SJSA1 (cell line): Measurements from ENCODE around the gene HIBADH. TPM values are rescaled to one million over a fixed set of nuclear protein-coding genes. Genes with fewer than 3 reads are reported as not detected.
"Not testable (repeated sequence)": the region's sequence is repeated elsewhere in the genome, so short reads cannot be mapped to it uniquely, and the experiment has no call there.

ENCODE experiments used
- DNase-seq, 2 experiments: peaks; one replicate each; pipeline ENCODE4 v3.0.0-alpha.2; 2015 to 2020; ENCODE audit warnings: low spot score in 2 of 2, low read depth in 1 of 2
- H3K27ac ChIP-seq: fragments of 250-450 bp; sonication (Bioruptor Pico); 2 replicates; pipeline ENCODE4 v1.5.1; 2020; ENCODE audit warnings: mild to moderate bottlenecking, moderate library complexity
- H3K27me3 ChIP-seq: fragments of 250-450 bp; sonication (Bioruptor Pico); replicated peaks from 2 replicates; pipeline ENCODE4 v1.5.1; 2020; ENCODE audit warnings: mild to moderate bottlenecking, moderate library complexity
- H3K36me3 ChIP-seq: fragments of 250-450 bp; sonication (Bioruptor Pico); 2 replicates; pipeline ENCODE4 v1.5.1; 2020; ENCODE audit warnings: mild to moderate bottlenecking
- H3K4me1 ChIP-seq: fragments of 250-450 bp; sonication (Bioruptor Pico); replicated peaks from 2 replicates; pipeline ENCODE4 v1.6.1; 2021; ENCODE audit warnings: mild to moderate bottlenecking
- H3K4me3 ChIP-seq: fragments of 250-450 bp; sonication (Bioruptor Pico); 2 replicates; pipeline ENCODE4 v1.5.1; 2020; ENCODE audit warnings: mild to moderate bottlenecking
- H3K9me3 ChIP-seq: fragments of 250-450 bp; sonication (Bioruptor Pico); replicated peaks from 2 replicates; pipeline ENCODE4 v1.5.1; 2020; ENCODE audit warnings: mild to moderate bottlenecking
- total RNA-seq: library from RNA; depleted of rRNA; stranded (reverse); fragments of >200 nt; shearing (Covaris generic); gene quantifications from 2 replicates; pipeline ENCODE4 v1.2.3, GENCODE V29; 2014

Gene HIBADH
- total RNA-seq, 1 experiment from 2014 or later: 57.0 TPM

DNA sequence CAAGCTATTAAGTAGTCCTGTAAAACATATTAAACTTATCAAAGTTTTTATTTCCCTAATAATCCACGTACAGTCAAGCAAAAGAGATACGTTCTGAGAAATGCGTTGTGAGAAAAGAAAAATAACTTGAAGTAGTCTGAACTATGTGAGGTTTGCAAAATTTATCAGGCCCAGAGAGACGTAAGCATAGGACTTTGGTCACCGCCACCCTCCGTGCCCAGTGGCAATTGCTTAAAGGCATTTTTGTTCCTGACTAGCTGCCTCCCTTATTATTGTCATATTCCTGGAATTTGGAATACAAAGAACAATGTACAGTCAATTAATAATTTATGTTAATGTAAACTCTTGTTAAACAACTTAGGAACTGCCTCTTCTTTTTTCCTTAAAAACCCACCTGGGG lies 22.8 kb downstream of the HIBADH start:
- Histone ChIP-seq H3K4me3 (no peak overlapping the region), H3K27ac (no peak overlapping the region), H3K27me3 (no peaks in the 10 kb centered on the region), H3K4me1 (peaks cover 24% of the 10 kb centered on the region), H3K9me3 (no peaks in the 10 kb centered on the region), H3K36me3 (peaks cover 14% of the 10 kb centered on the region)
- no peak for DNase-seq

DNA sequence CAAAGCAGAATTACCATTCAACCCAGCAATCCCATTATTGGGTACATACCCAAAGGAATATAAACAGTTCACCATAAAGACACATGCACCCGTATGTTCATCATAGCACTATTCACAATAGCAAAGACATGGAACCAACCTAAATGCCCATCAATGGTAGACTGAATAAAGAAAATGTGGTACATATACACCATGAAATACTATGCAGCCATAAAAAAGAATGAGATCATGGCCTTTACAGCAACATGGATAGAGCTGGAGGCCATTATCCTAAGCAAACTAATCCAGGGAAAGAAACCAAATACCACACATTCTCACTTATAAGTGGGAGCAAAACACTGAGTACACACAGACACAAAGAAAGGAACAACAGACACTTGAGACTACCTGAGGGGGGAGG lies 23.6 kb downstream of the HIBADH start:
- H3K4me1 ChIP-seq: peaks cover 24% of the 10 kb centered on the region
- not testable (repeated sequence) for H3K9me3 ChIP-seq, H3K27me3 ChIP-seq, H3K4me3 ChIP-seq, H3K27ac ChIP-seq, DNase-seq
- H3K36me3 ChIP-seq: peaks cover 15% of the 10 kb centered on the region

DNA sequence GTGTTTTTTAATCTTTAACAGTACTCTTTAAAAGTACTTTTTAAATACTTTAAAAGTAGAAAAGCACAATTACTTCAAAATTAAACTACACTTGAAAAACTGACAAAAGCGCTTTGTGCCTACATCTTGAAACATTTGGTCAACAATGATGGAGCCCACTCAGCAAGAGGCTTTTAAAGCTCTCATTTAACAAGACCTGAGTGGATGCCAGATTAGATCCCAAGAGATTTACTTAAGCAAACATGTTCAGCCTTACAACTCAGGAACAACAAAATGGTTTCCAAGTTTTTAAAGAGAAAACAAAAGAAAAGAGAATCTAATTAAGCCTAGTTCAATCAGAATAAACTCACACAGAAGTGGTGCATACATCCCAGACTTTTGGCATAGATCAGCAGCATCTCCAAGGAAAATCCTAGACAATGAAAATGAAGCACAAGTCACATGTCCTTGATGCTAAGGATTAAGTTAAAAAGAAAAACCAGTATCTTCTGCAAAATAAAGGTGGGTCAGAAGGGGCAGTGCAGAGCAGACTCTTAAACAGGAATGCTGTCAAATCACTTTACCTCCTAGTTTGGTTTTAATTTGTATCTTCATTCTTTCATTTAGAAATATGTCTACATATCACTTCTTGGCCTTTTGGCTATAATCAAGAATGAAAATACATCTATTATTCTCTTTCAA lies 26.2 kb downstream of the HIBADH start:
- DNase-seq: no peak

DNA sequence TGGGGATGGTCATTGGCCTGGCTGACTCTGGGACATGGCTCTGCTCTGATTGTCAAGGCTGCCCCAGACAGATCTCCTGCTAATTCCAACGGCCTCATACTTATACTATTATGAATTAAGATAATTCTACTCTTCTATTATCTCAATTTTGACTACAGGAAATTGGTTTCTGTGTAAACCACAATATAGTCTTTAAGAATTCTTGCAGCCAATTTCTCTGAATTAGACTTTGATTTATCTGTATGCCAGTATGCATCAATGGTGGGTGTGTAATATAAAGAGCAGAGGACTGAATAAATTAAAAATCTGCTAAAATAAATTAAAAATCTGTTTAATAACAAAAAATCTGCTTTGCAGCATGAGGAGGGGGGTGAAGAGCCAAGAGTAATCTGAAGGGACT lies 27.0 kb downstream of the HIBADH start:
- no peaks in the 10 kb centered on the region for H3K9me3 ChIP-seq
- peaks cover 16% of the 10 kb centered on the region for H3K4me1 ChIP-seq
- no peak overlapping the region for H3K27ac ChIP-seq
- H3K36me3 ChIP-seq: peaks cover 22% of the 10 kb centered on the region
- no peak for DNase-seq
- H3K4me3 ChIP-seq: no peak overlapping the region
- H3K27me3 ChIP-seq: no peaks in the 10 kb centered on the region

More for the DNA sequence above, 26.2 kb downstream of the HIBADH start:
- H3K4me1 ChIP-seq: peaks cover 17% of the 10 kb centered on the region
- no peak overlapping the region for H3K4me3 ChIP-seq
- no peaks in the 10 kb centered on the region for H3K27me3 ChIP-seq
- H3K9me3 ChIP-seq: no peaks in the 10 kb centered on the region
- no peak overlapping the region for H3K27ac ChIP-seq
- H3K36me3 ChIP-seq: peaks cover 16% of the 10 kb centered on the region

DNA sequence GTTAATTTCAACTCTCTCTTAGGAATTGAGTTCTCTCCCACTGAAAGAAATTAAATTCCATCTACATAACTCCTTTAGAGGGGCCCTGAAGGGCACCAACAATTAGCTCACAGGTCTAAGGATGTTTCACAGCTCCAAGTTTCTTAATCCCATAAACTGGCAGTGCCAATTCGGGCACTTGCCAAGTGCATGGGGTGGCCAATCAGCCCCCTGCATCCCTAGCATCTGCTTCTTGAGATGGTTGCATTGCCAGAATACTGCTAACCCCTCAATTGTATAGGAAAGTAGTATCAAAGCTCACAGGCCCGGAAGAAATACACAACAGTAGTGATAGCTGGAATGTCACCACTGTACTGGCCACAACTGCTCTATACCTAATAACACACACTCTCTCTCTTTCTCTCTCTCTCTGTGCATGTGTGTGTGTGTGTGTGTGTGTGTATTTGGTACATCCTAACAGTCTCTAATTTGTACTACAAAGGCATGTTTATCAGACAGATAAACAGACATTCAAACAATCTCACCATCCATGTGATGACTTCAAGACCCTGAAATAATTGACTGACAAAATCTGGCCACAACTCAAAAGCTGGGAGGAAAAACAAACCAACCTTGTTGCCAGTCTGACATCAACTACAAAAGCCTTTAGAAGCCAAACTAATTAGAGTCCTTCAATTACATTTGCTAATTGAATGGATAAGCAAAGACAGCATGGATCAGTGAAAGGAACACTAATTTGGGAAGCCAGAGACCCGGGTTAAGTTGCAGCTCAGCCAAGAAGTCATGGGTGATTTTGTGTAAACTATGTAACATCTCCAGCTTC lies 27.8 kb downstream of the HIBADH start:
- H3K9me3 ChIP-seq: no peaks in the 10 kb centered on the region
- peaks cover 17% of the 10 kb centered on the region for H3K36me3 ChIP-seq
- no peaks in the 10 kb centered on the region for H3K27me3 ChIP-seq
- H3K27ac ChIP-seq: no peak overlapping the region
- H3K4me3 ChIP-seq: no peak overlapping the region
- H3K4me1 ChIP-seq: peaks cover 9% of the 10 kb centered on the region
- DNase-seq: no peak

DNA sequence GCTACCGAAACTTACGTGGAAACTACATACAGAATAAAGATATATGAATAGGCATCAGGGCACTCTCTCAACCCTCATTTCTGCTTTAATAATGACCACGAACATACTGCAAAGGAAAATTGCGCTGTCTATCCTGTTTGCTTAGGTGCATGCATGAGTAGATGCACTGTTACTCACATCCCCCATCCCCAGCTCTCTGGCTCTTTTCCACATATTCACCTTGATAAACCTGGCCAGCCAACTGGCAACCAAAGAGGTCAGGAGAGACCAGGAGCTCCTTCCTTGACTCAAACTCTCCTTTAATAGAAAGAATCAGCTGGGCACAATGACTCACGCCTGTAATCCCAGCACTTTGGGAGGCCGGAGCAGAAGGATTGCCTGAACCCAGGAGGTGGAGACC lies 29.6 kb downstream of the HIBADH start:
- no peaks in the 10 kb centered on the region for H3K27me3 ChIP-seq
- DNase-seq: no peak

DNA sequence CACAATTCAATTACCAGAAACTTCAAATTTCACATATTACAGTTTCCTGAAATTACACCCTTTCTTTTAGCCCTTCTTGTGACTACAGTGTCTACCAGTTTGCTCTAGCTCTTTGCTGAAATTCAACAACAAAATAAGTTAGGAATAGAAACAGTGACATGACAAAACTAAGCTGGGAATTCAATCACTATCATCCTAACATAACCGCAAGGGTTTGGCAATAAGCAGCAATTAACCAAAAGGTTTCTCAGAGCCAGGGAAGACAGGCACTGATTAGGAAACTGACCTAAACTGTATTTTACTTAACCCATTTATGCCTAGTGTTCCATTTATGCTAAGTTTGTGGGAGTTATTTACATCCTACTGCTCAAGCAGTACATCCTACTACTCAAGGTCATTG lies 31.3 kb downstream of the HIBADH start:
- Histone ChIP-seq H3K4me3 (no peak overlapping the region), H3K4me1 (peaks cover 9% of the 10 kb centered on the region), H3K36me3 (peaks cover 16% of the 10 kb centered on the region; the same call in 1 of the 2 replicates), H3K27ac (no peak overlapping the region), H3K27me3 (no peaks in the 10 kb centered on the region), H3K9me3 (no peaks in the 10 kb centered on the region)
- no peak for DNase-seq

More for the DNA sequence above, 29.6 kb downstream of the HIBADH start:
- Histone ChIP-seq H3K4me1 (peaks cover 9% of the 10 kb centered on the region), H3K27ac (no peak overlapping the region), H3K4me3 (no peak overlapping the region), H3K9me3 (no peaks in the 10 kb centered on the region), H3K36me3 (peaks cover 16% of the 10 kb centered on the region; the same call in 1 of the 2 replicates)

DNA sequence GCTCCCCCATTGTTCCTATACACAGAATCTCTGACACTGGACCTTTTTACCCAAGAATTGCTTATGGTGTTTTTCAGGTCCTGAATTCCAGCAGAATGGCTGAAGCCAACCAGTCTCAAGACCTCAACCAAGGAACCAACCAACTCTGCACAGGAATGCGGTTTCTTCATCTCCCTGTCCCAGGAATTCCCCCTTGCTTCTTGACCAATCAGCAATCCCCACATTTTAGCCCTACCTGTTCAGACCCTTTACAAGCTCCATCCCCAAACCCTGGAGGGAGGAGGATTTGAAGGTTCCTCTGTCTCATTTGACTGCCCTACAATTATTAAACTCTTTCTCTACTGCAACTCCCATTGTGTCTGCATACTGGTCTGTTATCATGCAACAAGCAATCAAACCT lies 35.5 kb downstream of the HIBADH start:
- Histone ChIP-seq H3K9me3 (no peaks in the 10 kb centered on the region), H3K36me3 (0 out of 2 replicates have a peak, but pooled peaks cover 14% of the 10 kb centered on the region), H3K27me3 (no peaks in the 10 kb centered on the region), H3K27ac (no peak overlapping the region), H3K4me1 (peaks cover 9% of the 10 kb centered on the region), H3K4me3 (no peak overlapping the region)
- no peak for DNase-seq

DNA sequence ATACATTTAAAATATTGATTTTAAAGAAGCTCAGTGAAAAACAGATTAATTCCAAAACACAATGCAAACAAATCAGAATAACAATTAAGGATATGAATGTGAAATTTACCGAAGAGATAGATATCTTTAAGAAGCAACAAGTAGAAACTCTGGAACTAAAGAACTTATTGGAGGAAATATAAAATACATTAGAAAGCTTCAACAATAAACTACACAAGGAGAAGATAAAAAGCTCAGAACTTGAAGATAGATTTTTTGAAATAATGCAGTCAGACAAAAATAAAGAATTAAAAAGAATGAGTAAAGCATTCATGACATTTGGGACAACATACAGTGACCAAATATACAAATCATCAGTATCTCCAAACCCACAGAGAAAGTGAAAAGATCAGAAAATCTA lies 43.2 kb downstream of the HIBADH start:
- no peak overlapping the region for H3K4me3 ChIP-seq
- H3K27me3 ChIP-seq: no peaks in the 10 kb centered on the region
- no peak overlapping the region for H3K27ac ChIP-seq
- H3K4me1 ChIP-seq: peaks cover 18% of the 10 kb centered on the region
- DNase-seq: no peak
- peaks cover 4% of the 10 kb centered on the region; the same call in 1 of the 2 replicates for H3K9me3 ChIP-seq
- peaks cover 23% of the 10 kb centered on the region for H3K36me3 ChIP-seq

DNA sequence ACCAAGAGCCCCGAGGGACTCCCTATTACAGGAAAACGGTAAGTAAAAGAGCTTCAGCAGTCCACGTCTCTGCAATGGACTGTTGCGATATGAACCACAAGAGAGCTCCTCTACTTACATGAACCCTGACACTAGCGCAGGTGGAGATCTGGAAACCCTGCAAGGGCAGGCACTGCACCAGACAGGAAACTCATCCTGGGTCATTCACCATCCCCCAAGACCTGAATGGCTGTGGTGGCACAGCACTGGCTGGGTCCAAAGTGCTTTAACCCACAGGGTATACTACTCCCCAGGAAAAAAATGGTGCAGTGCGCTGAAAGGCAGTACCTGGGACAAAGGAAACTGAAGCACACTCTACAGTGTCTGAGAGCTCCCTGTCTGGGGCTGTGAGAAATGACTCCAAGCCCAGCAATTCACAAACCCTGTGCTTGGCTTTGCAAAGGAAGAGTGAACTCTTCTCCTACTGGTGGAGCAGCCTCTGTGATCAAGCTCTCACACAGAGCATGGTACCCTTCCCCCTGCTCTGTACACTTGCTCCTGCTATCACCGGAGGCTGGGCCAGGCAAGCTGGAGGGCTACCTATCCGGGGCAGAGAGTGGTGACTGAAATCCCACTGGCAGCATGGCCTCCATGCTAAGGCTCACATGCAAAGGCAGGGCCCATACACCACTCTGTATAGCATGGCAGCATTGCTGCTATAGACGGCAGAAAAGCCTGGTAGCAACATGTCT lies 44.9 kb downstream of the HIBADH start:
- Histone ChIP-seq H3K4me3 (no peak overlapping the region), H3K27ac (no peak overlapping the region), H3K36me3 (peaks cover 24% of the 10 kb centered on the region), H3K4me1 (peaks cover 18% of the 10 kb centered on the region), H3K27me3 (no peaks in the 10 kb centered on the region), H3K9me3 (peaks cover 4% of the 10 kb centered on the region; the same call in 1 of the 2 replicates)
- DNase-seq: no peak

DNA sequence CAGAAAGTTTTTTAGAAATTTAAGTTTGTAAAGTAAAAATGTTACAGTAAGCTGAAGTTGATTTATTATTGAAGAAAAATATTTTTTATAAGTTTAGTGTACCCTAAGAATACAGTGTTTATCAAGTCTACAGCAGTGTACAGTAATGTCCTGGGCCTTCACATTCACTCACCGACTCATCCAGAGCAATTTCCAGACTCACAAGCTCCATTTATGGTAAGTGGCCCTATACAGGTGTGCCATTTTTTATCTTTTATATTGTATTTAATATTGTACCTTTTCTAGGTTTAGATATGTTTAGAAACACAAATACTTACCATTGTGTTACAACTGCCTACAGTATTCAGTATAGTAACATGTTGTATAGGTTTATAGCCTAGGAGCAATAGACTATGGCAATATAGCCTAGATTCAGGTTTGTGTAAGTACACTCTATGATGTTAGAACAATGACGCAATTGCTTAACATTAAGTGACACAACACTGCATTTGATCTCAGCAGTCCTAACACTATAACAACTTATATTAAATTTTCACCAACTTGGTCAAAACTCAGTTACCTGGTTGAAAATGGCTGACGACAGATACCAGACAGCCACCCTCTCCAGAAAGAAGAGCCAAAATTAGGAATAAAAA lies 45.7 kb downstream of the HIBADH start:
- Histone ChIP-seq H3K27me3 (no peaks in the 10 kb centered on the region), H3K4me1 (peaks cover 18% of the 10 kb centered on the region), H3K4me3 (no peak overlapping the region), H3K36me3 (peaks cover 24% of the 10 kb centered on the region), H3K27ac (no peak overlapping the region), H3K9me3 (peaks cover 4% of the 10 kb centered on the region; the same call in 1 of the 2 replicates)
- DNase-seq: no peak

DNA sequence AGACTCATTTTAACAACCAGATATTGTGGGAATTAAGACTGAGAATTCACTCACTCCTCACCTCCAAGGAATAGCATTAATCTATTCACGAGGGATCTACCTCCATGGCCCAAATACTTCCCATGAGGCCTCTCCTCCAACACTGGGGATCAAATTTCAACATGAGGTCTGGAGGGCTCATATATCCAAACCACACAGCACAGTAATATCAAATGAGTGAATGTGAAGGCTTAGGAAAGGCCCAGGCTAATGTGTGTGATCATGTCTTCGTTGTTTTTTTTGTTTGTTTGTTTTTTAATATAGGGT lies 46.5 kb downstream of the HIBADH start:
- no peak for DNase-seq
- H3K9me3 ChIP-seq: peaks cover 2% of the 10 kb centered on the region; the same call in 1 of the 2 replicates
- H3K36me3 ChIP-seq: peaks cover 20% of the 10 kb centered on the region
- H3K27ac ChIP-seq: no peak overlapping the region; the same call in 1 of the 2 replicates
- H3K27me3 ChIP-seq: no peaks in the 10 kb centered on the region
- H3K4me1 ChIP-seq: peaks cover 18% of the 10 kb centered on the region
- H3K4me3 ChIP-seq: no peak overlapping the region

DNA sequence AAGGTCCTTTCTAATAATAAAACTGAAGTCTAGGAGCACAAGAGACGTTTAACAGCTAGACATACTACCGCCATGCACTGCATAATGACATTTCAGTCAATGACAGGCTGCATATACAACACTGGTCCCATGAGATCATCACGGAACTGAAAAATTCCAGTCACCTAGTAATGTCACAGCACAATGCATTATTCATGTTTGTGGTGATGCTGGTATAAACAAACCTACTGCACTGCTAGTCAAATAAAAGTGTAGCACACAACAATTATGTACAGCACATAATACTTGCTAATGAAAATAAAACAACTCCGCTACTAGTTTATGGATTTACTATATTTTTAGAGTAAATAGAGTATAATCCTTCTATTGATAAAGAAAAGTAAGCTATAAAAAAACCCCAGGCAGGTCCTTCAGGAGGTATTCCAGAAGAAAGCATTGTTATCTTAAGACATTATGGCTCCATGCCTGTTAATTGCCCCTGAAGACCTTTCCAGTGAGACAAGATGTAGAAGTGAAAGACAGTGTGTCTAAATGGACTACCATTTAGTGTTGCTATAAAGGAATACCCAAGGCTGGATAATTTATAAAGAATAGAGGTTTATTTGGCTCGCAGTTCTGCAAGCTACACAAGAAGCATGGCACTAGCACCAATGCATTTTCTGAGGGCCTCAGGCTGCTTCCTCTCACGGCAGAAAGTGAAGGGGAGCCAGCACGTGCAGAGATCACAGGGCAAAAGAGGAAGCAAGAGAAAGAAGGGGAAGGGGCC lies 47.1 kb downstream of the HIBADH start:
- peak; percentile 55 to 67 for DNase-seq
- Histone ChIP-seq H3K9me3 (no peaks in the 10 kb centered on the region; the same call in 1 of the 2 replicates), H3K27ac (peak overlapping the region; percentile 85), H3K36me3 (peaks cover 19% of the 10 kb centered on the region), H3K27me3 (no peaks in the 10 kb centered on the region), H3K4me1 (peaks cover 18% of the 10 kb centered on the region), H3K4me3 (no peak overlapping the region)
